ENCODE results near the gene DOK3. TPM values are rescaled to one million over a fixed set of nuclear protein-coding genes. Genes with fewer than 3 reads are reported as not detected.

The DOK3 gene
- total RNA-seq, 1 experiment from 2014 or later: 16.4 TPM

- Histone ChIP-seq H2BK15ac (ENCODE audit: low read depth, low read length) (no peak overlapping the region), H3K23ac (ENCODE audit: insufficient read length, low read depth, low read length) (no peak overlapping the region), H3K14ac (ENCODE audit: insufficient read depth, low read length) (no peak overlapping the region), H3K56ac (ENCODE audit: insufficient read length, low read depth, low read length) (no peak overlapping the region), H3K4me1 (ENCODE audit: insufficient read depth, low read length) (no peaks in the 10 kb centered on the region), H2BK120ac (ENCODE audit: low read depth, low read length, poor library complexity, severe bottlenecking) (no peak overlapping the region), H2BK20ac (ENCODE audit: low read depth, low read length, poor library complexity, severe bottlenecking) (no peak overlapping the region), H3K79me2 (ENCODE audit: insufficient read depth, low read length) (no peaks in the 10 kb centered on the region), H4K20me1 (ENCODE audit: control insufficient read depth, insufficient read depth, insufficient read length) (no peaks in the 10 kb centered on the region), H3K9ac (ENCODE audit: extremely low read depth, insufficient read length, low read length) (no peak overlapping the region), H2AFZ (ENCODE audit: low read length) (no peak overlapping the region), H3K27ac (ENCODE audit: insufficient read length, low read depth, low read length) (no peak overlapping the region), H2AK5ac (ENCODE audit: insufficient read length, low read length) (no peak overlapping the region), H3K79me1 (ENCODE audit: insufficient read depth, low read depth, low read length, poor library complexity, severe bottlenecking) (no peaks in the 10 kb centered on the region), H3K27me3 (ENCODE audit: insufficient read depth, low read length) (no peaks in the 10 kb centered on the region), H3K4ac (ENCODE audit: low read depth, low read length) (no peak overlapping the region), H4K5ac (ENCODE audit: insufficient read length, low read depth, low read length) (no peak overlapping the region), H3K9me3 (ENCODE audit: control insufficient read depth, low read depth, low read length) (no peaks in the 10 kb centered on the region), H2BK12ac (ENCODE audit: insufficient read length, low read depth, low read length) (no peak overlapping the region), H4K91ac (ENCODE audit: insufficient read length, low read depth, low read length) (no peak overlapping the region), H3K23me2 (ENCODE audit: insufficient read length, low read depth, low read length, poor library complexity, severe bottlenecking) (peaks cover 11% of the 10 kb centered on the region), H3K18ac (ENCODE audit: insufficient read length, low read depth, low read length) (no peak overlapping the region), H3T11ph (ENCODE audit: low read length) (no peak overlapping the region), H4K8ac (replicated peaks; ENCODE audit: insufficient read length, low read depth, low read length) (no peak overlapping the region), H2BK5ac (ENCODE audit: insufficient read length, low read length) (no peak overlapping the region), H3K4me2 (ENCODE audit: insufficient read depth, insufficient read length, low read length) (no peak overlapping the region)
- DNase-seq: no peak
- peaks cover 37 to 59% (median 58%) of the 10 kb centered on the region in 3 experiments for H3K36me3 Mint-ChIP-seq (ENCODE audit: insufficient read depth in 1 of 3, low read depth in 3 of 3)
- no CpG with 5 or more reads among the region's 14 CpGs for WGBS (ENCODE audit: extremely low coverage, insufficient read length, low lambda C conversion rate)
- H3K4me3 Mint-ChIP-seq: no peak overlapping the region
- no peak overlapping the region for H3K27ac Mint-ChIP-seq
- H3K9me3 Mint-ChIP-seq: no peaks in the 10 kb centered on the region; a peak in 1 of 5 replicates
- H3K4me1 Mint-ChIP-seq: peaks cover 7 to 13% of the 10 kb centered on the region in 2 experiments
- TF ChIP-seq CTCF (conservative IDR thresholded peaks at IDR 0.05): no peak
- peaks cover 3% of the 10 kb centered on the region; the same call in 1 of the 2 replicates for H3K27me3 Mint-ChIP-seq (ENCODE audit: low read depth)
These were observed 50.7 kb downstream of the DOK3 start for GRCh38 chr5:177458912-177459350.
